Ascending aorta (tissue), 2 donors: ENCODE measurements around the gene ALDH5A1. TPM values are rescaled to one million over a fixed set of nuclear protein-coding genes. Genes with fewer than 3 reads are reported as not detected.

Experiments
- DNase-seq, 2 donors: peaks; one replicate each; pipeline ENCODE4 v3.0.0-alpha.2; 2019; ENCODE audit warnings: low spot score in 2 of 2
- H3K27ac ChIP-seq, 2 donors: fragments of 200-600 bp; sonication (generic); one replicate each; pipeline ENCODE4 v1.5.1; 2016 to 2017; ENCODE audit warnings: mild to moderate bottlenecking in 1 of 2
- H3K27me3 ChIP-seq: fragments of 200-600 bp; sonication (generic); one replicate; pipeline ENCODE4 v1.5.1; 2017
- H3K36me3 ChIP-seq, 2 donors: fragments of 200-600 bp; sonication (generic); one replicate each; pipeline ENCODE4 v1.5.1; 2016
- H3K4me1 ChIP-seq, 2 donors: fragments of 200-600 bp; sonication (generic); one replicate each; pipeline ENCODE4 v1.5.1; 2016 to 2017; ENCODE audit warnings: mild to moderate bottlenecking in 1 of 2
- H3K4me3 ChIP-seq, 2 donors: fragments of 200-600 bp; sonication (generic); one replicate each; pipeline ENCODE4 v1.5.1; 2016 to 2017; ENCODE audit warnings: mild to moderate bottlenecking in 1 of 2
- H3K9me3 ChIP-seq, 2 donors: fragments of 200-600 bp; sonication (generic); one replicate each; pipeline ENCODE4 v1.5.1; 2016
- CTCF ChIP-seq, 3 experiments: fragments of 200-600 bp in 2 of 3; fragments of 450-650 bp in 1 of 3; sonication (generic) in 2 of 3; IDR thresholded peaks; one replicate each; pipeline ENCODE4 v1.5.1; 2016 to 2019; ENCODE audit warnings: antibody characterized with exemption in 3 of 3, mild to moderate bottlenecking in 1 of 3, moderate library complexity in 1 of 3
- intact Hi-C: fragments of 100-400 bp; cut with DNase I; formaldehyde crosslinking; loops from one replicate; pipeline ENCODE4 v1.15.1; 2023
- total RNA-seq: library from RNA; depleted of rRNA; stranded (reverse); fragments of >200 nt; gene quantifications from one replicate; pipeline ENCODE4 v1.1.0, GENCODE V29; 2016

ALDH5A1 gene
- total RNA-seq, 1 donor from 2014 or later: 0.21 TPM

- H3K4me3 ChIP-seq: no peak overlapping the region
- no peak for DNase-seq
- TF ChIP-seq CTCF (IDR thresholded peaks at IDR 0.05): no peak
Observed at GRCh38 chr6:24476631-24477030, 18.1 kb upstream of the ALDH5A1 start.

GRCh38 chr6:24477070-24477469 lies 17.7 kb upstream of the ALDH5A1 start:
- H3K27me3 ChIP-seq: no peaks in the 10 kb centered on the region
- intact Hi-C loops: no loop called here
- no peak for DNase-seq
- no peak for TF ChIP-seq CTCF (IDR thresholded peaks at IDR 0.05)
- H3K4me1 ChIP-seq: peaks cover 0 to 2% of the 10 kb centered on the region in 2 donors
- peaks cover 0 to 3% of the 10 kb centered on the region in 2 donors for H3K36me3 ChIP-seq
- H3K4me3 ChIP-seq: no peak overlapping the region
- H3K9me3 ChIP-seq: no peaks in the 10 kb centered on the region
- H3K27ac ChIP-seq: no peak overlapping the region

More at GRCh38 chr6:24476631-24477030, 18.1 kb upstream of the ALDH5A1 start:
- H3K9me3 ChIP-seq: no peaks in the 10 kb centered on the region
- peaks cover 0 to 3% of the 10 kb centered on the region in 2 donors for H3K36me3 ChIP-seq
- H3K27ac ChIP-seq: no peak overlapping the region
- H3K27me3 ChIP-seq: no peaks in the 10 kb centered on the region
- peaks cover 0 to 3% of the 10 kb centered on the region in 2 donors for H3K4me1 ChIP-seq
- intact Hi-C loops: no loop called here

GRCh38 chr6:24478903-24479302 lies 15.9 kb upstream of the ALDH5A1 start:
- Histone ChIP-seq H3K4me3 (no peak overlapping the region), H3K36me3 (peaks cover 0 to 3% of the 10 kb centered on the region in 2 donors), H3K27ac (no peak overlapping the region), H3K27me3 (no peaks in the 10 kb centered on the region), H3K4me1 (no peaks in the 10 kb centered on the region), H3K9me3 (no peaks in the 10 kb centered on the region)
- intact Hi-C loops: no loop called here
- no peak for TF ChIP-seq CTCF (IDR thresholded peaks at IDR 0.05)
- no peak for DNase-seq

- H3K27ac ChIP-seq: no peak overlapping the region
- no peak for TF ChIP-seq CTCF (IDR thresholded peaks at IDR 0.05)
Observed at GRCh38 chr6:24480705-24481104, 14.1 kb upstream of the ALDH5A1 start.

GRCh38 chr6:24481449-24481848 lies 13.3 kb upstream of the ALDH5A1 start:
- H3K36me3 ChIP-seq: peaks cover 0 to 3% of the 10 kb centered on the region in 2 donors
- no peaks in the 10 kb centered on the region for H3K9me3 ChIP-seq
- intact Hi-C loops: no loop called here
- no peak for DNase-seq
- no peaks in the 10 kb centered on the region for H3K27me3 ChIP-seq
- H3K4me1 ChIP-seq: no peaks in the 10 kb centered on the region
- no peak overlapping the region for H3K27ac ChIP-seq
- TF ChIP-seq CTCF (IDR thresholded peaks at IDR 0.05): no peak
- H3K4me3 ChIP-seq: no peak overlapping the region

More at GRCh38 chr6:24480705-24481104, 14.1 kb upstream of the ALDH5A1 start:
- H3K36me3 ChIP-seq: peaks cover 0 to 3% of the 10 kb centered on the region in 2 donors
- intact Hi-C loops: no loop called here
- H3K4me3 ChIP-seq: no peak overlapping the region
- no peaks in the 10 kb centered on the region for H3K9me3 ChIP-seq
- H3K4me1 ChIP-seq: no peaks in the 10 kb centered on the region
- no peak for DNase-seq
- H3K27me3 ChIP-seq: no peaks in the 10 kb centered on the region
